CD4-positive, alpha-beta T cell (primary cell): ENCODE results near the gene CABLES2. TPM values are rescaled to one million over a fixed set of nuclear protein-coding genes. Genes with fewer than 3 reads are reported as not detected.

Source experiments
- ATAC-seq: fragments of 200-7000 bp; cut with Tn5 transposase; one replicate; pipeline ENCODE4 v1.10.0; 2022; ENCODE audit warnings: mild to moderate bottlenecking; ENCODE audit not compliant: poor library complexity
- CTCF ChIA-PET: fragments of 350-600 bp; sonication (Branson Sonifier 250); formaldehyde crosslinking; loops from one replicate; lab custom pipeline; 2021; ENCODE audit warnings: antibody characterized with exemption, inconsistent platforms; lab: Charles Lee
- POLR2A ChIA-PET: fragments of 350-600 bp; sonication (Branson Sonifier 250); formaldehyde crosslinking; loops from one replicate; lab custom pipeline; 2021; ENCODE audit warnings: antibody characterized with exemption, inconsistent platforms; lab: Charles Lee
- DNase-seq, 14 experiments: peaks; one replicate each; pipeline ENCODE4 v3.0.0-alpha.2; 2013 to 2020; ENCODE audit warnings: mixed read lengths in 2 of 14
- H3K27ac ChIP-seq, 2 donors: one replicate each; pipeline versions ENCODE4 v1.5.1 to v1.7.0; 2013; ENCODE audit warnings: low read length in 2 of 2, low read depth in 1 of 2, mild to moderate bottlenecking in 1 of 2
- H3K27me3 ChIP-seq, 2 experiments: 1 replicate in 1 of 2; 2 replicates in 1 of 2; pipeline versions ENCODE4 v1.6.1 to v1.7.0; 2013; ENCODE audit warnings: low read length in 2 of 2, control low read depth in 1 of 2, mild to moderate bottlenecking in 1 of 2, moderate library complexity in 1 of 2; ENCODE audit not compliant: insufficient read depth in 2 of 2, control insufficient read depth in 1 of 2
- H3K36me3 ChIP-seq: one replicate; pipeline ENCODE4 v1.6.1; 2013; ENCODE audit warnings: low read length, control low read depth; ENCODE audit not compliant: insufficient read depth
- H3K4me1 ChIP-seq: one replicate; pipeline ENCODE4 v1.6.1; 2013; ENCODE audit warnings: low read length, control low read depth; ENCODE audit not compliant: insufficient read depth
- H3K4me3 ChIP-seq: one replicate; pipeline ENCODE4 v1.5.1; 2013; ENCODE audit warnings: mild to moderate bottlenecking, low read length, moderate library complexity
- H3K9me3 ChIP-seq, 2 experiments: 1 replicate in 1 of 2; 2 replicates in 1 of 2; pipeline versions ENCODE4 v1.6.1 to v1.7.0; 2013; ENCODE audit warnings: low read length in 2 of 2, mild to moderate bottlenecking in 2 of 2, control low read depth in 1 of 2, moderate library complexity in 1 of 2; ENCODE audit not compliant: control insufficient read depth in 1 of 2, insufficient read depth in 1 of 2
- H3K27ac Mint-ChIP-seq: one replicate; pipeline ENCODE4 v1.8.0; 2020; ENCODE audit warnings: mixed read lengths
- H3K27me3 Mint-ChIP-seq: one replicate; pipeline ENCODE4 v1.8.0; 2021; ENCODE audit warnings: mixed read lengths
- H3K36me3 Mint-ChIP-seq: one replicate; pipeline ENCODE4 v1.8.0; 2021; ENCODE audit warnings: low read depth, mixed read lengths
- H3K4me1 Mint-ChIP-seq: one replicate; pipeline ENCODE4 v1.8.0; 2021; ENCODE audit warnings: low read depth, mixed read lengths
- H3K4me3 Mint-ChIP-seq: one replicate; pipeline ENCODE4 v1.8.0; 2020; ENCODE audit warnings: mild to moderate bottlenecking, mixed read lengths
- H3K9me3 Mint-ChIP-seq: one replicate; pipeline ENCODE4 v1.8.0; 2020; ENCODE audit warnings: mixed read lengths
- CTCF ChIP-seq: fragments of 200-600 bp; IDR thresholded peaks from one replicate; pipeline ENCODE4 v1.8.0; 2022; ENCODE audit warnings: antibody characterized with exemption, mild to moderate bottlenecking
- intact Hi-C, 2 experiments: fragments of 100-400 bp; cut with DNase I in 1 of 2; cut with micrococcal nuclease in 1 of 2; formaldehyde crosslinking; loops; one replicate each; pipeline versions ENCODE4 v1.15.1 to v1.9.0; 2023 to 2025; cut with DNase I, micrococcal nuclease
- total RNA-seq, 174 experiments: library from RNA in 2 of 174; stranded (reverse) in 2 of 174; gene quantifications; one replicate each; pipeline ENCODE4 v1.2.3 and lab custom pipeline; 2021 to 2026

The CABLES2 gene
- total RNA-seq, 2 experiments from 2014 or later: 4.4 TPM

GRCh38 chr20:62422636-62423325 lies 15.7 kb upstream of the CABLES2 start:
- ChIA-PET POLR2A (no interaction called here), CTCF (no interaction called here)
- Histone ChIP-seq H3K4me1 (no peaks in the 10 kb centered on the region), H3K9me3 (peaks cover 0 to 13% of the 10 kb centered on the region in 2 experiments), H3K27me3 (peaks cover 0 to 5% of the 10 kb centered on the region in 2 experiments), H3K4me3 (no peak overlapping the region), H3K36me3 (no peaks in the 10 kb centered on the region), H3K27ac (no peak overlapping the region)
- Mint-ChIP-seq H3K4me3 (no peak overlapping the region), H3K9me3 (no peaks in the 10 kb centered on the region), H3K4me1 (no peaks in the 10 kb centered on the region), H3K27me3 (no peaks in the 10 kb centered on the region), H3K36me3 (no peaks in the 10 kb centered on the region), H3K27ac (no peak overlapping the region)
- no peak for DNase-seq
- intact Hi-C loops: no loop called here
- no peak for ATAC-seq
- TF ChIP-seq CTCF: no peak

- Mint-ChIP-seq H3K4me1 (no peaks in the 10 kb centered on the region), H3K36me3 (no peaks in the 10 kb centered on the region), H3K4me3 (no peak overlapping the region), H3K27me3 (no peaks in the 10 kb centered on the region), H3K27ac (no peak overlapping the region), H3K9me3 (no peaks in the 10 kb centered on the region)
- no peak for ATAC-seq
- no peak overlapping the region for H3K4me3 ChIP-seq
- H3K9me3 ChIP-seq: peaks cover 0 to 13% of the 10 kb centered on the region in 2 experiments
- POLR2A ChIA-PET: no interaction called here
- no peaks in the 10 kb centered on the region for H3K36me3 ChIP-seq
- no peak for DNase-seq
- peaks cover 0 to 5% of the 10 kb centered on the region in 2 experiments for H3K27me3 ChIP-seq
- H3K4me1 ChIP-seq: no peaks in the 10 kb centered on the region
- no peak overlapping the region for H3K27ac ChIP-seq
- no peak for TF ChIP-seq CTCF
- CTCF ChIA-PET: no interaction called here
- intact Hi-C loops: no loop called here
Observed at GRCh38 chr20:62421716-62421990, 14.6 kb upstream of the CABLES2 start.

- H3K9me3 ChIP-seq: peaks cover 0 to 7% of the 10 kb centered on the region in 2 experiments
- H3K27me3 ChIP-seq: peaks cover 0 to 5% of the 10 kb centered on the region in 2 experiments
- intact Hi-C loops: no loop called here
- Mint-ChIP-seq H3K4me3 (no peak overlapping the region), H3K36me3 (no peaks in the 10 kb centered on the region), H3K9me3 (no peaks in the 10 kb centered on the region), H3K4me1 (no peaks in the 10 kb centered on the region), H3K27me3 (no peaks in the 10 kb centered on the region), H3K27ac (no peak overlapping the region)
- H3K27ac ChIP-seq: no peak overlapping the region
- CTCF ChIA-PET: no interaction called here
- no peak for TF ChIP-seq CTCF
- POLR2A ChIA-PET: no interaction called here
- DNase-seq (no peak), ATAC-seq (no peak)
- H3K4me1 ChIP-seq: no peaks in the 10 kb centered on the region
- no peaks in the 10 kb centered on the region for H3K36me3 ChIP-seq
- H3K4me3 ChIP-seq: no peak overlapping the region
Observed at GRCh38 chr20:62420846-62421715, 14.0 kb upstream of the CABLES2 start.
